Measurements from ENCODE around the gene SCAANT1.

DNA sequence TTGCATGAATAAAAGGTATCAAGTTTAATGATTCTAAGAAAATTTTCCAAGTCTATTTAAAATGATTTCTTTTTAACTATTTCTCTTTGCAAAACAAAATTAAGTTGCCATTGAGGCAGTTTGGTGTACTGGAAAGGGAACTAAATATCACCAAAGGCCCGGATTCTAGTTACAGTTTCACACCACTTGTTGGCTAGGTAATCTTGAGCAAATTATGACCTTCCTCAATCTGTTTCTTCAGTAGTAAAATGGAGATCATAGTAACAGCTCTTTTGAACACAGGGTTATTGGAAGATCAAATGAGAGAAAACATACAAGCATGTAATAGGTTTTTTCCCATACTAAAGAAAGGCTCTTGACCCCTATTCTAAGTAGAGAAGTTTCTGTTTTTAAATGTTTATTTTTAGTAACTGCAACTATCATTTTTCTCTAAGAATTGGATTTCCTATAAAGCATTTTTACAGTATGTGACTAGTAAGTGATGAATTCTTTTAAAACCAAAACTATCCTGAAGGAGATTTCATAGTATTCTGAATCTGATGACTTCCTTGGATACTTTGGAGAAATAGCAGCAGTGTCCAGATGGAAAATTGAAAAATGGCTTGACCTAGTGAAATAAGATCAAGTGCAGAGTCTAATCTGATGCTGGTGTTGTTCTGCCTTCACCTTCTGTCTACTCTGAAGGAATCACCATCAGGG, 15.7 kb downstream of the SCAANT1 start:
- TF ChIP-seq, protein P1, sequence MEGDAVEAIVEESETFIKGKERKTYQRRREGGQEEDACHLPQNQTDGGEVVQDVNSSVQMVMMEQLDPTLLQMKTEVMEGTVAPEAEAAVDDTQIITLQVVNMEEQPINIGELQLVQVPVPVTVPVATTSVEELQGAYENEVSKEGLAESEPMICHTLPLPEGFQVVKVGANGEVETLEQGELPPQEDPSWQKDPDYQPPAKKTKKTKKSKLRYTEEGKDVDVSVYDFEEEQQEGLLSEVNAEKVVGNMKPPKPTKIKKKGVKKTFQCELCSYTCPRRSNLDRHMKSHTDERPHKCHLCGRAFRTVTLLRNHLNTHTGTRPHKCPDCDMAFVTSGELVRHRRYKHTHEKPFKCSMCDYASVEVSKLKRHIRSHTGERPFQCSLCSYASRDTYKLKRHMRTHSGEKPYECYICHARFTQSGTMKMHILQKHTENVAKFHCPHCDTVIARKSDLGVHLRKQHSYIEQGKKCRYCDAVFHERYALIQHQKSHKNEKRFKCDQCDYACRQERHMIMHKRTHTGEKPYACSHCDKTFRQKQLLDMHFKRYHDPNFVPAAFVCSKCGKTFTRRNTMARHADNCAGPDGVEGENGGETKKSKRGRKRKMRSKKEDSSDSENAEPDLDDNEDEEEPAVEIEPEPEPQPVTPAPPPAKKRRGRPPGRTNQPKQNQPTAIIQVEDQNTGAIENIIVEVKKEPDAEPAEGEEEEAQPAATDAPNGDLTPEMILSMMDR (conservative IDR thresholded peaks at IDR 0.05 in 1 of 2, IDR thresholded peaks at IDR 0.05 in 1 of 2; ENCODE audit: low read depth in 1 of 2, low read length in 2 of 2) = no peak
- no peak for TF ChIP-seq EZH2 (IDR thresholded peaks at IDR 0.05; ENCODE audit: low read length, missing control alignments)

Measured in fibroblast of lung (primary cell).